Measurements from ENCODE around the gene CRYBG1.
A peak's percentile ranks its signal among the peaks of the same experiment; 100 is the strongest.

The CRYBG1 gene

GRCh38 chr6:106419900-106420613, 59.5 kb downstream of the CRYBG1 start:
- no peak for DNase-seq (ENCODE audit: low read depth in 2 of 3, low spot score in 2 of 3)

- no peak for DNase-seq (ENCODE audit: low read depth in 2 of 3, low spot score in 2 of 3)
These were observed 61.0 kb downstream of the CRYBG1 start for GRCh38 chr6:106421496-106421895.

- DNase-seq (ENCODE audit: low read depth in 2 of 3, low spot score in 2 of 3), result no peak
These were observed 62.0 kb downstream of the CRYBG1 start for GRCh38 chr6:106422534-106422933.

DNA sequence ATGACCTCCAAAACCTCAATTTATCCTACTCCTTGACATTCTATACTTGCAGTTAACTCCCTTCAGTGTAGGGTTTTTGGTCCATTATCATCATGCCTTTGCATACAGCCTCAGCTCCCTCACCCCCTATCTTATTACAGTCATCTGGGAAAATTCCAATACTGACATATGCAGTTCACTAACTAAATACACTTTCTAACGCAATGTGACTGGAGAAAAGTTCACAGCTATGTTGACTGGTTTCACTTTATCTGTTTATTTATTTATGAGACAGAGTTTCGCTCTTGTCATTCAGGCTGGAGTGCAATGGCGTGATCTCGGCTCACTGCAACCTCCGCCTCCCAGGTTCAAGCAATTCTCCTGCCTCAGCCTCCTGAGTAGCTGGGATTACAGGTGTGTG, 64.9 kb downstream of the CRYBG1 start:
- DNase-seq (ENCODE audit: low read depth in 2 of 3, low spot score in 2 of 3), result no peak

DNA sequence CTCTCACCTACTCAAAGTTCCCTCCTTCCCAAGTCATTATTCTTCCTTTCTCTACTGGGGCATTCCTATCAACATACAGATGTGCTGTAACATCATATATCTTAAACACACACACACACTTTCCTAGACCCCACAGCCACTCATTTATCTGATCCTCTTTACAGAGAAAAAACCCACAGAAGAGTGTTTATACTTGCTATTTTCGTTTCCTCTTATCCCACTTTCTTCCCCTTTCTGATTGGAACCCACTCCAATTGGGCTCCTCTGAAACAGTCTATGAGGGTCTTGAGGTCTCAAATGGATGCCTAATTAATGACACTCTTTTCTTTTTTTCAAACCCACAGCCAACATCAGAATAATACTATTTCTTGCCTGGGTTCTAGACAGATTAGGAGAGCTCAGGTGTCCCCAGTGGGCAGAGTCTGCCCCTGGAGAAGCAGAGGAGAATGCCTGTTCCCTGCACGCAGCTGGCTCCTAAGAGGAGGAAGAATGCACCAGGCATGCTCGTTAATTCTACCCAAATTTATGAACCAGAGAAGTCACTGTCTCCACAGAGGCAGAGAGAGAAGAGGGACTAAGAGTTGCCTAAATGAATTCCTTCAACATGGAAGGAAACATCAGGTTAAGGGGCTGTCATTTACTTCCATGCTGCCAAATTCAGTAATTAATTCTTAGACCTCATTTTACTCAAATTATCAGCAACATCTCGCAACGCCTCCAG, 65.9 kb downstream of the CRYBG1 start:
- no peak for DNase-seq (ENCODE audit: low read depth in 2 of 3, low spot score in 2 of 3)

GRCh38 chr6:106430466-106430865, 69.9 kb downstream of the CRYBG1 start:
- no peak for DNase-seq (ENCODE audit: low read depth in 2 of 3, low spot score in 2 of 3)

DNA sequence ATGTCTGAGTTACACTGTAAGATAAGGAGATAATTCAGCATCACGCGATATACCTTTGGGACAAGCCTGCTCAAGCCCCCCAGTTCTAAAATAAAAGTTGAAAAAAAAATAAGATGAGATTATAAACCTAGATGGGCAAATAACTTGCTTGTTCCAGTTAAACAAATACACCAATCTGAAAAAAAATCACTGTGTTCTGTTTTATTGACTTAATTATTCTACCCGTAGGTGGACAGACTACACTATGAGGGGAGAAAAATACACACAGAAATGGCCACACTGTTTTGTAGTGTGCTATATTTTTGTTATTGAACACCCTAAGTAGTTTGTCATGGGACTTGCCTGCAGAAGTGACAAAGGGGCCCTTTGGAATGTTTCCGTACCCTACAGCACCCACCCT, 70.9 kb downstream of the CRYBG1 start:
- DNase-seq (ENCODE audit: low read depth in 2 of 3, low spot score in 2 of 3), result no peak

DNA sequence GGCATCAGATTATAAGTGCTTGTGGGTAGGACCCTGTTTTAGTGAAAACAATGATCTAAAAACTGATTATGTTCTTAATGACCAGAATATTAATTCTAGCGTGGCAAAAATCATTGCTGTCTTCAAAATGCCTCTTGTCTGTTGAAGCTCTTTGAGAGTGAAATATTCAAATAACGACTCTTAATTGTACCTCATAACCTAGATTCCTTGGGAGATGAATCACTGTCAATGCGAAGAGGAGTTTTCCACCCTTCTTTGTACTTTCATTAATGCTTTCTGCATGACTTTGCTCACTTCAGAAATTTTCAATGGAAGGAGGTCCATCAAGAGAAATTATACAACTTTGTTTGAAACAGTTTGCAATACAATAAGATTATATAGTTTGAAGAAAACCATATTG, 71.5 kb downstream of the CRYBG1 start:
- DNase-seq (ENCODE audit: low read depth in 2 of 3, low spot score in 2 of 3), result no peak

- no peak for DNase-seq (ENCODE audit: low read depth in 2 of 3, low spot score in 2 of 3)
These were observed 74.0 kb downstream of the CRYBG1 start for GRCh38 chr6:106434530-106434929.

GRCh38 chr6:106439459-106439858, 78.9 kb downstream of the CRYBG1 start:
- DNase-seq (ENCODE audit: low read depth in 2 of 3, low spot score in 2 of 3), result no peak

DNA sequence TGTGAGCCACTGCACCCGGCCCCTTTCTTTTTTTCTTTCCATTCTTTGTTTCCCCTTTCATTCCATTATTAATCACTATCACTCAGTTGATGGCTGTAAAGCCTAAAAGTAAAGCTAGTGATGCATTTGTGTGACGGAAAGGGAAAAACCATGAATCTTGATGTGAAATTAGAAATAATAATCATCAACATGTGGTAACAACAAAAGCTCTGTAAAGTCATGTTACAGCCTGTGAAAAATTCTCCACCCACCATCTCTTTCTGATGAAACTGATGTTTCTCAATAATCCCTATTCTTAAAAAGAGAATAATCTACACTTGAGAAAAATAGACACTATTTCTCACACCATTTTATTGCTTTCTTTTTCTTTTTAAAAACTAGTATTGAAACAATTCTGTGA, 80.0 kb downstream of the CRYBG1 start:
- DNase-seq (ENCODE audit: low read depth in 2 of 3, low spot score in 2 of 3), result no peak

GRCh38 chr6:106442395-106442794, 81.9 kb downstream of the CRYBG1 start:
- no peak for DNase-seq (ENCODE audit: low read depth in 2 of 3, low spot score in 2 of 3)

- no peak for DNase-seq (ENCODE audit: low read depth in 2 of 3, low spot score in 2 of 3)
These were observed 84.4 kb downstream of the CRYBG1 start for GRCh38 chr6:106444777-106445507.

DNA sequence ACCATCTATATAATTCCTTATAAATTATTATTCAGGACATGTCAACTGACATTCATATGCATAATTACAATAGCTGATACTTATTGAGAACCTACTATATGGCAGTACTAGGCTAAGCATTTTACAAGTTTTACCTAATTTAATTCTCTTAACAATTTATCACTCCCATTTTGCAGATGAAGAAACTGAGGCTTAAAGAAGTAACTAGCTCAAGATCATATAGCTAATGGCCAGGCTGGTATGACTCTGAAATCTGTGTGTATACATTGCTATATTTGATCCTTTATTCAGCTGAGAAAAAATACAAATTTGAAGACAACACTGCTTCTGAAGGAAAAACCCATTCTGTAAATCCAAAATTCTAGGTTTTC, 85.0 kb downstream of the CRYBG1 start:
- no peak for DNase-seq (ENCODE audit: low read depth in 2 of 3, low spot score in 2 of 3)

GRCh38 chr6:106446287-106446885, 85.9 kb downstream of the CRYBG1 start:
- DNase-seq (ENCODE audit: low read depth in 2 of 3, low spot score in 2 of 3), result no peak

DNA sequence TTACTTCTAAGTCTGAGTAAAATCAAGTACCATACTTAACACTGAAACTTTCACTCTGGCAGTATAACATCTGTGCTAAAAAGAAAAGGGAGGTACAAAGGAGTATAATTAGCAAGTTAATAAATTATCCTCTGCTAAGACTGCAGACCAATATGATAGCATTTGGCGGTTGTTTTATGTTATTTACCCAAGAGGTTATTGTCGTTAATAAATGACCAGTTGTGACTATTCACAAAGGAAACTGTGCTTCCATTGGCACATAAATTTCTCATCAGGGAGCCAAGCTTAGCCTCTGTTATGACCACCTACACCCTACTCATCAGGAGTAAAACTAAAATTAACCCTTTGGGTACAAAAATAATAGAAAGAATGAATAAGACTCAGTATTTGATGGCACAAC, 86.5 kb downstream of the CRYBG1 start:
- DNase-seq (ENCODE audit: low read depth in 2 of 3, low spot score in 2 of 3), result no peak

- DNase-seq (ENCODE audit: low read depth in 2 of 3, low spot score in 2 of 3), result peak in 2 of 3 experiments; percentile 1 to 10
These were observed 87.5 kb downstream of the CRYBG1 start for GRCh38 chr6:106448000-106448426.

DNA sequence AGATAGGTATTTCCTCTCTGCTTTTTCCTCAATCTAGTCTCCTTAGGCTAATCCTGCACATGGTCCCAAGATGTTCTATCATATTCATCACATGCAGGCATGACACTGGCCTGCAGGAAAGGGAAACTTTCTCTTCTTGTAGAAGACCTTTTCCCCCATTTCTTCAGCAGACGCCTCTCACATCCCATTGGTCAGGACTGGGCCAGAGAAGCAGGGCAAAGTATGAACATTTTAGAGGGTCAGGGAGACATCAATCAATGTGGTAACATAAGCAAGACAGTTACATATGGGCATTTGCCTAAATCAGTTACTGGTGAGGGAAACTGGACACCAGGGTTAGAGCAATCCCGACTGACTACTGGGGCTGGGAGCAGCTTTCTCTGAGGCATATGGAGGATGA, 90.1 kb downstream of the CRYBG1 start:
- no peak for DNase-seq (ENCODE audit: low read depth in 2 of 3, low spot score in 2 of 3)

DNA sequence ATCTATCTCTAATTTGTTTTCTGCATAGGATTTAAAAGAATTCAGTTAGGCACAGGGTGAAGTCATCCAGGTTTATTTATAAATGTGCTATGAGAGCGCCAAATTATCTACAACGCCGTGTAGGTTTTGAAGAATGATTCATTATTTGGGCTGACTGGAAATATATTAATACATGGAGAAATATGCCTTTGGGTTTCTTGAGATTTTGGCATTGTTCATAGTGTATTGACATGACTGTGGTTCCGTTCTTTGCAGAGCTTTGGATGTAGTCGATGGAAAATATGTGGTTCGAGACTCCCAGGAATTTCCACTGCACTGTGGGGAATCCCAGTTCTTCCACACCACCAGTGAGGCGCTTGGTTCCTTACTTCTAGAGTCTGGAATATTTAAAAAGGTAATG, 90.9 kb downstream of the CRYBG1 start:
- DNase-seq (ENCODE audit: low read depth in 2 of 3, low spot score in 2 of 3), result no peak

DNA sequence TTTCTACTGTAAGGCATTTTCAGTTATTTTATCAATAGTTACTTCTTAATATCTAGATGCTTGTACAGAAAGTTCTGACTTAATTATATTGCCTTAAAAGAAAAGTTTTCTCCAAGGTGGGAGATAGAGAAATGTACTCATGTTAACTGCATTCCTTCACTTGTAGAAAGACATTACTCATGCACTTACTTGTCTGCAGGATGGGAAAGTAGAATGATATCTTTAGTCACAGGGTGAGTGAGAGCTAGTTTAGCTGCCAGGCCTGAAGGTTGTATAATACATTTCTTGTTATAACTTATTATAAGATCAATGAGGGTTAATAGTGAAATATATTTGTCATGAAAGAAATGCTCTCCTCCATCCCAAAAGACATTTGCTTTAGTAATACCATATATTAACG, 92.1 kb downstream of the CRYBG1 start:
- no peak for DNase-seq (ENCODE audit: low read depth in 2 of 3, low spot score in 2 of 3)

DNA sequence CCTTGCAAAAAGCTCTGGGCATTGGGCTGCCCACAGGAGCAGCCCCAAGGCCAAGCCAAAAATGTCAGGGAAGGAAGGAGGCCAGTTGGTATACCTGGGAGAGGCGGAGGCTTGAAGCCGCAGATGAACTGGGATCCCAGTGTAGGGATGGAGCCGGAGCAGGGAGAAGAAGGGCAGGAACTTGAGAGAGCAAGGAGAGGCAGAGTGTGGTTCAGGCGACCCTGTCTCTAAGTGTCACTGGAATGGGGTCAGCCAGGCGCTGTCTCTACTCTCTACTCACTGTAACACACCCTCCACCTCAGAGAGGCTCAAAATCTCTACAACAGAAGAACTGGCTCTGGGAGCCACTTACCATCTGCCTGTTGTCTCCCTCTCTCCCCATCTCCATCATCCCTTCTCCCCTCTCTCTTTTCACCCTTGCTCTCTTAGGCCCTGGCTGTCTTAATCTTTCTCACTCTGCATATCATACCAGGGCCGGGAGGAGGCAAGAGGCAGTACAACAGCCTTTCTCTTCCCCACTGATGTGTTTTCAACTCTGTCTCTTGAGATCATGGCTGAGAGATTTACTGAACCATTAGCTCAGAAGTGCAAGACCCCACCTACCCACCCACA, 93.3 kb downstream of the CRYBG1 start:
- no peak for DNase-seq (ENCODE audit: low read depth in 2 of 3, low spot score in 2 of 3)

Data from activated CD8-positive, alpha-beta memory T cell treated with anti-CD3 and anti-CD28 coated beads for 48 hours (primary cell).